Measurements from ENCODE around the gene SLC2A11.

DNA sequence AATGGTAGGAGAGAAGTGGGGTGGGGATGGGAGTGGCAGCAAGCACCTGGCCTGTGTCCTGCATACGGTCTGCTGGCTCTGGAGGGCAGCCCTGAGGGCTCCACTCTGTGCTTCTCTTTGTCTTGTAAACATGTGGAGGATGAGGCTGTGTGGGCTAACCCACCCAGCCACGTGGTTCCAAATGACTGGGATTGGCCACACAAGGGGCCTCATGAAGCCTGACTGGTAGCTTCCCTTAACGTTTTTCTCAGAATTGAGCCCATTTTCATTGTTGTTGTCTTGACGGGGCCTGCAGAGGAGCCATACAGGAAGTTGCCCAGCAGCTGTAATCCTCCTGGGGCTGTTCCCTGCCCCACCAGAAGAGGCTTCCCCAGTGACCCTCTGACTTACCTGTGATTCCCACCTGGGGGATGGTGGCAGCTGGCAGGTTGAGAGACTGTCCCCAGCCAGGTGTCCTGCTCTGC lies 36.9 kb upstream of the SLC2A11 start:
- TF ChIP-seq, protein P1, sequence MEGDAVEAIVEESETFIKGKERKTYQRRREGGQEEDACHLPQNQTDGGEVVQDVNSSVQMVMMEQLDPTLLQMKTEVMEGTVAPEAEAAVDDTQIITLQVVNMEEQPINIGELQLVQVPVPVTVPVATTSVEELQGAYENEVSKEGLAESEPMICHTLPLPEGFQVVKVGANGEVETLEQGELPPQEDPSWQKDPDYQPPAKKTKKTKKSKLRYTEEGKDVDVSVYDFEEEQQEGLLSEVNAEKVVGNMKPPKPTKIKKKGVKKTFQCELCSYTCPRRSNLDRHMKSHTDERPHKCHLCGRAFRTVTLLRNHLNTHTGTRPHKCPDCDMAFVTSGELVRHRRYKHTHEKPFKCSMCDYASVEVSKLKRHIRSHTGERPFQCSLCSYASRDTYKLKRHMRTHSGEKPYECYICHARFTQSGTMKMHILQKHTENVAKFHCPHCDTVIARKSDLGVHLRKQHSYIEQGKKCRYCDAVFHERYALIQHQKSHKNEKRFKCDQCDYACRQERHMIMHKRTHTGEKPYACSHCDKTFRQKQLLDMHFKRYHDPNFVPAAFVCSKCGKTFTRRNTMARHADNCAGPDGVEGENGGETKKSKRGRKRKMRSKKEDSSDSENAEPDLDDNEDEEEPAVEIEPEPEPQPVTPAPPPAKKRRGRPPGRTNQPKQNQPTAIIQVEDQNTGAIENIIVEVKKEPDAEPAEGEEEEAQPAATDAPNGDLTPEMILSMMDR (IDR thresholded peaks at IDR 0.05) = no peak
- TF ChIP-seq POLR2A (IDR thresholded peaks at IDR 0.05) = no peak
- no peak for TF ChIP-seq POLR2AphosphoS5 (IDR thresholded peaks at IDR 0.05)

Data from suprapubic skin (tissue), 4 donors.